Testis (tissue), 2 donors: ENCODE measurements around the gene MROH2A.

Experiments
- POLR2A ChIP-seq: fragments of 450-650 bp; IDR thresholded peaks from one replicate; pipeline ENCODE4 v1.6.1; 2017; ENCODE audit warnings: antibody characterized with exemption, mild to moderate bottlenecking, moderate library complexity
- TF ChIP-seq, protein P1 (sequence below), 3 experiments: fragments of 450-650 bp in 2 of 3; fragments of 200-600 bp in 1 of 3; sonication (generic) in 1 of 3; IDR thresholded peaks; one replicate each; pipeline ENCODE4 v1.5.1; 2016 to 2019; ENCODE audit warnings: antibody characterized with exemption in 3 of 3, mild to moderate bottlenecking in 2 of 3, moderate library complexity in 1 of 3

DNA sequence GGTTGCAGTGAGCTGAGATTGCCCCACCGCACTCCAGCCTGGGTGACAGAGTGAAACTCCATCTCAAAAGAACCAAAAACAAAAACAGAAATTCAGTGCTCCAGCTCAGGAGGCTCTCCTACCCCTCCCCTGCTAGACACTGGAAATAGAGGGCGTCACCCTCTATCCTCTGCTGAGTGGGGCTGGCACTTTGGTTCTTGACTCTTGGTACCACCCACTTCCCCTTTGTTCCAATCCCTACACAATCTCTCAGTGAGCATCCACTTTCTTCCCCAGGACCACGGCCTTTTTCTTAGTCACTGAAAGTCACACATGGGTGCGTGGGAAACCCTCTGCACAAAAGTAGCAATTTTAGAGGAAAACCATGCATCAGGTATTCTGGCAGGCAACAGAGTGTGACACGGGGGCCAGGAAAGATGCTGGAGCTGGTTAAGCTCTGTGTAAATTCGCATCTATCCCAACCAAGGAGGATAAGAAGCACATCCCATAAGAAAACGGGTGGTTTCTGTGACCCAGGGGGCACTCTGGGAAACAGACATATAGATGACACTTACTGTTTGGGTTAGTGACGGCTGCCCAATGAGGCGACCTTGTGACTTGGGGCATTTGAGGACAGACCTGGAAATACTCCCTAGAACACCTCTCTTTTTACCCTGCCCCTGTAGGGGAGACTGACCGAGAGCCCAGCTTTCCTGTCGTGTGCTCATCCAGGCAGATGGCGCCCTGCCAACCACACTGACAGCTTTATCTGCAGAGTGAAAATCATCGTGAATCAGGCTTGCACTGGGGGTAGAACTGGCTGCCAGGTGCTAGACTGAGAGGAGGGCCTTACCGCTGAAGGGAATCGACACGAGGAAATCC, 68.5 kb downstream of the MROH2A start:
- TF ChIP-seq POLR2A = no peak
- TF ChIP-seq, protein P1, sequence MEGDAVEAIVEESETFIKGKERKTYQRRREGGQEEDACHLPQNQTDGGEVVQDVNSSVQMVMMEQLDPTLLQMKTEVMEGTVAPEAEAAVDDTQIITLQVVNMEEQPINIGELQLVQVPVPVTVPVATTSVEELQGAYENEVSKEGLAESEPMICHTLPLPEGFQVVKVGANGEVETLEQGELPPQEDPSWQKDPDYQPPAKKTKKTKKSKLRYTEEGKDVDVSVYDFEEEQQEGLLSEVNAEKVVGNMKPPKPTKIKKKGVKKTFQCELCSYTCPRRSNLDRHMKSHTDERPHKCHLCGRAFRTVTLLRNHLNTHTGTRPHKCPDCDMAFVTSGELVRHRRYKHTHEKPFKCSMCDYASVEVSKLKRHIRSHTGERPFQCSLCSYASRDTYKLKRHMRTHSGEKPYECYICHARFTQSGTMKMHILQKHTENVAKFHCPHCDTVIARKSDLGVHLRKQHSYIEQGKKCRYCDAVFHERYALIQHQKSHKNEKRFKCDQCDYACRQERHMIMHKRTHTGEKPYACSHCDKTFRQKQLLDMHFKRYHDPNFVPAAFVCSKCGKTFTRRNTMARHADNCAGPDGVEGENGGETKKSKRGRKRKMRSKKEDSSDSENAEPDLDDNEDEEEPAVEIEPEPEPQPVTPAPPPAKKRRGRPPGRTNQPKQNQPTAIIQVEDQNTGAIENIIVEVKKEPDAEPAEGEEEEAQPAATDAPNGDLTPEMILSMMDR (IDR thresholded peaks at IDR 0.05) = no peak
